Measurements from ENCODE around the gene ABCC8.

ABCC8 gene

DNA sequence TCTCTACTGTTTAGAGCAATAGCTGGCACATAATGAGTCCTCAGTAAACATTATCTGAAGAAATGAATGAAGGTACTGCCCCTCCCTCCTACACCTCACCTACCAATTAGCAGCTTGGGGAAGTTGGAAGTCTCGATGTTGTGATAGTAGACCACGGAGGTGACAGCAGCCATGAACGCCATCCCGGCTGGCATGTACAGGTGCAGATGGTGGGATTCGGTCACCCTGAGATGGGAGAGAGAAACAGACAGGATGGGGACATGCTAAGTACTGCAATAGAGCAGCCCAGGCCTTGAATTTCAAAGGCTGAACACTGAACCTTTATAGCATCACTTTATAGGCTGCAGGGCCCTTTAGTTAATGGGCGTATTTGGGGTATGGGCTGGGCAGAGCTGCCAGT, 6.6 kb downstream of the ABCC8 start:
- DNase-seq (ENCODE audit: low spot score): no peak

- no peak for DNase-seq (ENCODE audit: low spot score)
Observed at GRCh38 chr11:17468122-17468521, 8.5 kb downstream of the ABCC8 start.

DNA sequence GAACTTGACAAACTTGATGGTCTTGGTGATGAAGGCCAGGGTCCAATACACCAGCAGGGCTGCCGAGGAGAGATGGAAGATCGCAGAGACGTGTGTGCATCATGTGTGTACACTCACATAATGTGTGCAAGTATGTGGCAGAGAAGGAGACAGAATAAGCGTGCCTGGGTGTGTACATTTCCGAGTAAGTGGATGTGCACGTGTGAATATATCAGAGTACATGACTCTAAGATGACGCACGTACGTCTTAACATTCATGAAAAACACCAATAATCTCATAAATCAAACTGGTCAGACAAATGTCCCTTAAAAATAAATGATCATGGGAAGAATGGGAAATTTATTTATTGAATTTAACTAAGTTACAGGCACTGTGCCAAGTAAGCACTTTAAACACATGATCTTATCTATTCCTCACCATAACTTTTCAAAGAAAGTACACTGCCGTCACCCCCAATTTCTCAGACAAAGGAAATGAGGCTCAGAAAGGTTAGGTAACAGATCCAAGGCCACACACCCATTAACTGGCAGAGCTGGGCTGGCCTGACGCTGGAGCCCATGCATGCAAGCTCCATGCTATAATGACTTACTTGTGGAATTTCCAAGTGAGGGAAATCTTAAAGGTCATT, 13.0 kb downstream of the ABCC8 start:
- DNase-seq (ENCODE audit: low spot score): no peak

DNA sequence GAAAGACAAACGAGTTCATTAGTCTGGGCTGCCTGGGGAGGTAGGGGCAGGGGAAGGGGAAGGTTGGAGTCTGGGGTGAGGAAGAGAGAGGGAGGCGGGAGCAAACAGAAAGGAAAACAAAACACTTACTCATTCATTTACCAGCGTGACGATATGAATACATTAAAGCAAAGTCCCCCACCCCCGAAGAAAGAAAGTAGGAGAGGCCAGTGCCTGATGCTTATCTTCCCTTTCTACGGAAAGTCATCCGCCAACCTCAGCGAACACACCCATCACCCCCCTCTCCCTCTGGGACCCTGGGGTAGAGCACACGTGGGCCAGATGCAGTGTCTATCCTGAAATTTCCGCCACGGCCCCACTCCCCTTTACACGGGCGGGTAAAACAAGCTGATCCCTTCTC, 13.7 kb downstream of the ABCC8 start:
- DNase-seq (ENCODE audit: low spot score): no peak

- DNase-seq (ENCODE audit: low spot score): no peak
Observed at GRCh38 chr11:17460406-17460805, 16.2 kb downstream of the ABCC8 start.

DNA sequence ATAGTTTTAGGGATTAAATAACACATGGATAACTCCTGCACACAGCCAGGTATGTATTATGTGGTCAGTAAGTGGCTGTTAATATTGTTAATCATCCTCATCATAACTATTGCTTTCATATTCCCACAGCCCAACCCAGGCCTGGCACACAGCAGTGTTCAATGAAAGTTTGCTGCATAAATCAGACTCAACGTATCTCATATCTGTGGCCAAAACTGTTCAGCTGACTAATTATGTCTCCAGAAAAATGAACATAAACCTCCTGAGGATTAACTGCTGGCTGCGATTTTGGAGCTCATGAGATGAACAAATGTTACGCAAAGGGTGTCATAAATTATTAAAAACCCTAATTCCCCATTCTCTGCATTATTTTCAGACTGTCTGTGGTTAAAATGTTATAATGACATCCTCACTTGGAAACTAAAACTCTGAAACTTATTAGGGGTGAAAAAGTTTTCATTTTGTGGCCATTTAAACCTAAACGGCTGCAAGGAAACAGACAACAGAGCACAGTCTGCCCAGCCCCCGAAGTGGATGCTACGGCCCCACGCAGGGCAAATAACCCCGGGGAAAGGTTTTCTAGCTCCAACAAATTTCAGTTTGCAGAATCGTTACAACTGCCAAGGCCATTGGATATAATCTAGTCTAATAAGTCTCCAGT, 17.3 kb downstream of the ABCC8 start:
- DNase-seq (ENCODE audit: low spot score): no peak

GRCh38 chr11:17458268-17458667, 18.4 kb downstream of the ABCC8 start:
- no peak for DNase-seq (ENCODE audit: low spot score)

- no peak for DNase-seq (ENCODE audit: low spot score)
Observed at GRCh38 chr11:17457396-17458173, 19.1 kb downstream of the ABCC8 start.

DNA sequence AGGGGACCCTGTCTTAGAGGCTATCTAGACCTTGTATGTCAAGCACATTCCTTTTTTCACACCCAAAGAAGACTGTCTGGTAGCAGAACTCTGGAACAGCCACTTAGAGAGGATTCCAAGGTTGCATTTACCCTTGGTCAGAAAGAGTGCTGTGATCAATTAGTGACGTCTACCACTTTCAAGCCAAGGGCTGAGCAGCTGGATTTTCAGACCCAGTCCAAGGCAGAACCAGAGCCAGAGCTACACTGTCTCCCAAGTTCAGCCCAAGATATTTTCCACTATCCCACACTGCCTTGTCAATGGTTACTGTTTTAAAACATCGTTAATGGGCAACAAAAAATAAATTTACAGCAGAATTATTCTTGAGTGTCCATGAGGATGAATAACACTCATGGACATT, 24.0 kb downstream of the ABCC8 start:
- DNase-seq (ENCODE audit: low spot score): no peak

DNA sequence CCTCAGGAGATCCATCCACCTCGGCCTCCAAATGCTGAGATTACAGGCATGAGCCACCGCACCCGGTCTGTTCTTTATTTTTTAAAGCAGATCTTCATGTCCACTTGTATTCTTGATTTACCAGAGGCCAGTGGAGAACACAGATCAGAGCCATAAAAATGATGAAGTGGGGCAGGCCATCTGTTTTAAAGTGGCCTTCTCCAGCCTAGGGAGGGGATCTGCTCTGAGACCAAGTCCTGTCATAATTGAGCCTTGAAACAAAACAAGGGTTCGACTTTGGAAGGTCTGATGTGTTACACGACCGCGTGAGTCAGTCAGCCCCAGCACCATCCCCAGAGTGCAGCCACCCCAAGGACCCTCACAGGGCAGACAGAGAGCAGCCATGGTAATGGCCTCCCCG, 27.5 kb downstream of the ABCC8 start:
- no peak for DNase-seq (ENCODE audit: low spot score)

DNA sequence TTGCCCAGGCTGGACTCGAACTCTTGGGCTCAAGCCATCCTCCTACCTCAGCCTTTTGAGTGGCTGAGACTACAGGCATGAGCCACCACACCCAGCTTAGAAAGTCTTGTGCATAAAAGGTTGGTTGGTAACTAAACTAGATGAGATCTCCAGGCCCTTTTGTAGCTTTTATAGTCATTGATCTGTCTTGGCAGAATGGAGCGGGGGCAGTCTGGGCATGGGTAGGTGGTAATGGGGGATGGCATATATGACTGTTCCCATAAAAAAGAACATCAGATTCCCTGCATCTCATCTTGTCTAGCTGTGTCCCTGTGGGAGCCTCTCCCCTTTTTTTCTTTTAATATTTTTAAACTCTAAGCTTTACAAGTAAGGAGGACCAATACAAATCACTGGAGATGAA, 30.2 kb downstream of the ABCC8 start:
- no peak for DNase-seq (ENCODE audit: low spot score)

GRCh38 chr11:17445240-17445795, 31.3 kb downstream of the ABCC8 start:
- DNase-seq (ENCODE audit: low spot score): no peak

DNA sequence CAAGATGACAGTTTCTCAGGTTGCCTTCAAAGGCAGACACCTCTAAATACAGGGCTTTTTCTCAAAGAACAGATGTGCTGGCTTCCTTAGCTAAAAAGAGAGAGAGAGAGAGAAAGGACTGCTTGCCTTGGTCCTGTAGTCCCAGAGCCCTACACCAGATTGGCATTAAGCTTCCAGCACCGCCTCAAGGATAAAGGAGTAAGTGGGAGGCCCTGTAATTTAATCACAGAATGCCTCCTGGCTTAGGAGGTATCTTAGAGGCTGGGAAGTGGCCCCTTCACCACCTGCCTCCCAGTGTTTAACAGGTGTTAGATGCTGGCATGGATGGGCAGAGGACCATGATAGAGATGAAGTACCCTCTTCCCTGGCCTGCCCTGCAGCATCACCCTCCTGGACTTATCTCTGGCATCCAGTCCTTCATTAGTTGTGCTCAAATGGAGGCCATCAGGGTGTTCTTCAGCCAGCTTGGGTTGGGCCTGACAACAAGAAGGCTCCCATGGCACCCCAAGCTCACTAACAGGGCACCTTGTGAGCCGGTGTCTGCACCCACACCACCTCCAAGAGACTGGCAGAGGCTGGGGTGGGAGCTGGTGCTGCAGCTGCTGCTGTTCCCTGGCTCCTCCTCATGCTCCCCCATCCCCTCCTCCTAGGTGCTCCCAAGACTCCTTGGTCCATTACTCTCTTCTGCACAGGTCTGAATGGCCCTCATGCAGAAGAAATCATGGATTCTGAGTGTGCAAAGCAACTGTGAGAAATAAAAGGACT, 32.5 kb downstream of the ABCC8 start:
- no peak for DNase-seq (ENCODE audit: low spot score)

- no peak for DNase-seq (ENCODE audit: low spot score)
Observed at GRCh38 chr11:17443423-17443822, 33.2 kb downstream of the ABCC8 start.

- DNase-seq (ENCODE audit: low spot score): no peak
Observed at GRCh38 chr11:17443000-17443399, 33.6 kb downstream of the ABCC8 start.

GRCh38 chr11:17439316-17439782, 37.3 kb downstream of the ABCC8 start:
- DNase-seq (ENCODE audit: low spot score): no peak

DNA sequence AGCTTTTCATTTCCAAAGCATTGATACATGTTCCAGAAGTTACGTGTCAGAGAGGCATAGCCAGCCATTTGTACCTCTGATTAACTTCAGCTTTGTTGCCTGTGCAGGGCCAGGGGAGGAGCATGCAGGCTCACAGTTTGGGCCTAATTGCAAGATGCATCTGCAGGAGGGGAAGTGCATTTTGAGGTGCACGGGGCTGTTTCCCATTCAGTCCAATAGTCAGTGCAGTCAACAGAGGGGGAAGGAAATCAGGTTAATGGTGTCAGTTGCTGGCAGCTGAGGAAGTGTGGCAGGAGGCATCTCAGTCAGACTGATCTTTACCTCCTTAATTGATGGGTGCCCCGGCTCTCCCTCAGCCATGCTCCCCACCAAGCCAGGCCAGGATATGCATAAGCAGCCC, 39.3 kb downstream of the ABCC8 start:
- no peak for DNase-seq (ENCODE audit: low spot score)

DNA sequence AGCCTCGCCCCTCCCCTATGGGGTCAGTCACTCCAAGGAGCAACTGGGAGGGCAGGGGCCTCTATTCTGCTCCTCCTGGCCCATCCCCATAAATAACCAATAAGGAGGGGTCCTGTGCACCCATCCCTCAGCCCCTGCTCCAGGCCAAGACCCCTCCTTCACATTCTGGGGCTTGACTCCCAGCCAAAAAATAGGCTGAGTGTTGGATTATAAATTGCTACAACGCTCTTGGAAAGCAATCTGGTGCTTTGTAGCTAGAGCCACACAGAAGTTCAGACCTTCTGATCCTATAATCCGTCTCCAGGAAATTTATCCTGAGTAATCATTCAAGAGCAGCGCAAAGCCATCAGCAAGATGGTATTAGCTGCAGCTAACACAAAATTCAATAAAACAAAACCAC, 42.5 kb downstream of the ABCC8 start:
- DNase-seq (ENCODE audit: low spot score): no peak

GRCh38 chr11:17432002-17432401, 44.6 kb downstream of the ABCC8 start:
- no peak for DNase-seq (ENCODE audit: low spot score)

- DNase-seq (ENCODE audit: low spot score): no peak
Observed at GRCh38 chr11:17431139-17431538, 45.5 kb downstream of the ABCC8 start.

GRCh38 chr11:17430616-17431015, 46.0 kb downstream of the ABCC8 start:
- no peak for DNase-seq (ENCODE audit: low spot score)

GRCh38 chr11:17428925-17429324, 47.7 kb downstream of the ABCC8 start:
- no peak for DNase-seq (ENCODE audit: low spot score)

Measured in CD4-positive, alpha-beta T cell treated with Interleukin-2 at 100 ng/mL for 4 hours (primary cell).